WTC11 (cell line): ENCODE measurements around the gene CAMK2N2.

Experiments
- CBFB ChIP-seq: sonication (generic); formaldehyde crosslinking; IDR thresholded peaks from 2 replicates; pipeline ENCODE4 v1.8.1; 2022; ENCODE audit warnings: mild to moderate bottlenecking, low read depth, missing genetic modification reagents
- FOXP1 ChIP-seq: sonication (generic); formaldehyde crosslinking; IDR thresholded peaks from 2 replicates; pipeline ENCODE4 v1.8.0; 2022; ENCODE audit warnings: missing genetic modification reagents, mild to moderate bottlenecking, moderate library complexity, borderline replicate concordance
- NR2C2 ChIP-seq: sonication (generic); formaldehyde crosslinking; IDR thresholded peaks from 2 replicates; pipeline ENCODE4 v1.8.0; 2022; ENCODE audit warnings: mild to moderate bottlenecking, missing genetic modification reagents
- SMAD3 ChIP-seq: sonication (generic); formaldehyde crosslinking; IDR thresholded peaks from 2 replicates; pipeline ENCODE4 v1.8.0; 2022; ENCODE audit warnings: missing genetic modification reagents, mild to moderate bottlenecking, borderline replicate concordance
- TF ChIP-seq, protein P1 (sequence below): fragments of 200-600 bp; IDR thresholded peaks from 2 replicates; pipeline ENCODE4 v1.8.0; 2022; ENCODE audit warnings: antibody characterized with exemption
- TF ChIP-seq, protein P2 (sequence below): sonication (generic); formaldehyde crosslinking; IDR thresholded peaks from 2 replicates; pipeline ENCODE4 v1.8.1; 2023; ENCODE audit warnings: mild to moderate bottlenecking, missing genetic modification reagents, moderate library complexity
- TF ChIP-seq, protein P3 (sequence below): sonication (generic); formaldehyde crosslinking; IDR thresholded peaks from 2 replicates; pipeline ENCODE4 v1.8.0; 2022; ENCODE audit warnings: mild to moderate bottlenecking, missing genetic modification reagents
- TF ChIP-seq, protein P4 (sequence below): sonication (generic); formaldehyde crosslinking; IDR thresholded peaks from 2 replicates; pipeline ENCODE4 v1.8.1; 2023; ENCODE audit warnings: mild to moderate bottlenecking, moderate library complexity, missing genetic modification reagents
- TF ChIP-seq, protein P5 (sequence below): sonication (generic); formaldehyde crosslinking; IDR thresholded peaks from 2 replicates; pipeline ENCODE4 v1.8.1; 2023; ENCODE audit warnings: mild to moderate bottlenecking, missing genetic modification reagents, moderate library complexity
- TF ChIP-seq, protein P6 (sequence below): sonication (generic); formaldehyde crosslinking; IDR thresholded peaks from 2 replicates; pipeline ENCODE4 v1.8.1; 2022; ENCODE audit warnings: low read depth, missing genetic modification reagents, borderline replicate concordance

DNA sequence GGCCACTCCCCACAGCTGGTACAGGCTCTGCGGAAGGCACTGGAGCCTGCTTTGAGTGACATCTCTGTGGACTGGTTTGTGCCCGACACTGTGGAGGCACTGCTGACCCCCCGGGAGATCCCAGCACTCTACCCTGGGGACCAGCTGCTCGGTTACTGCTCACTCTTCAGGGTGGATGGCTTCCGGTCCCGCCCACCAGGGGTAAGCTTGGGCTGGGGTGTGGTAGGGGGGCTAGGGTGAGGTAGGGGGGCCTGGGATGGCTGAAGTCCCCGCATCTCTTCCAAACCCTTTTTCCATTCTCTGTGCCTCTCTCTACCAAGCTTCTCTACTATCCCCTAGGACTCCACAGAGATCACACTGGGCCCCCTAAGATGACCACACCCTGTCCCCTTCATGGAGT lies 24.1 kb downstream of the CAMK2N2 start:
- TF ChIP-seq, protein P1, sequence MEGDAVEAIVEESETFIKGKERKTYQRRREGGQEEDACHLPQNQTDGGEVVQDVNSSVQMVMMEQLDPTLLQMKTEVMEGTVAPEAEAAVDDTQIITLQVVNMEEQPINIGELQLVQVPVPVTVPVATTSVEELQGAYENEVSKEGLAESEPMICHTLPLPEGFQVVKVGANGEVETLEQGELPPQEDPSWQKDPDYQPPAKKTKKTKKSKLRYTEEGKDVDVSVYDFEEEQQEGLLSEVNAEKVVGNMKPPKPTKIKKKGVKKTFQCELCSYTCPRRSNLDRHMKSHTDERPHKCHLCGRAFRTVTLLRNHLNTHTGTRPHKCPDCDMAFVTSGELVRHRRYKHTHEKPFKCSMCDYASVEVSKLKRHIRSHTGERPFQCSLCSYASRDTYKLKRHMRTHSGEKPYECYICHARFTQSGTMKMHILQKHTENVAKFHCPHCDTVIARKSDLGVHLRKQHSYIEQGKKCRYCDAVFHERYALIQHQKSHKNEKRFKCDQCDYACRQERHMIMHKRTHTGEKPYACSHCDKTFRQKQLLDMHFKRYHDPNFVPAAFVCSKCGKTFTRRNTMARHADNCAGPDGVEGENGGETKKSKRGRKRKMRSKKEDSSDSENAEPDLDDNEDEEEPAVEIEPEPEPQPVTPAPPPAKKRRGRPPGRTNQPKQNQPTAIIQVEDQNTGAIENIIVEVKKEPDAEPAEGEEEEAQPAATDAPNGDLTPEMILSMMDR: no peak
- TF ChIP-seq, protein P2, sequence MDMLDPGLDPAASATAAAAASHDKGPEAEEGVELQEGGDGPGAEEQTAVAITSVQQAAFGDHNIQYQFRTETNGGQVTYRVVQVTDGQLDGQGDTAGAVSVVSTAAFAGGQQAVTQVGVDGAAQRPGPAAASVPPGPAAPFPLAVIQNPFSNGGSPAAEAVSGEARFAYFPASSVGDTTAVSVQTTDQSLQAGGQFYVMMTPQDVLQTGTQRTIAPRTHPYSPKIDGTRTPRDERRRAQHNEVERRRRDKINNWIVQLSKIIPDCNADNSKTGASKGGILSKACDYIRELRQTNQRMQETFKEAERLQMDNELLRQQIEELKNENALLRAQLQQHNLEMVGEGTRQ (CRISPR knock-in tag): no peak
- TF ChIP-seq, protein P3, sequence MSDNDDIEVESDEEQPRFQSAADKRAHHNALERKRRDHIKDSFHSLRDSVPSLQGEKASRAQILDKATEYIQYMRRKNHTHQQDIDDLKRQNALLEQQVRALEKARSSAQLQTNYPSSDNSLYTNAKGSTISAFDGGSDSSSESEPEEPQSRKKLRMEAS (CRISPR knock-in tag): no peak
- TF ChIP-seq, protein P4, sequence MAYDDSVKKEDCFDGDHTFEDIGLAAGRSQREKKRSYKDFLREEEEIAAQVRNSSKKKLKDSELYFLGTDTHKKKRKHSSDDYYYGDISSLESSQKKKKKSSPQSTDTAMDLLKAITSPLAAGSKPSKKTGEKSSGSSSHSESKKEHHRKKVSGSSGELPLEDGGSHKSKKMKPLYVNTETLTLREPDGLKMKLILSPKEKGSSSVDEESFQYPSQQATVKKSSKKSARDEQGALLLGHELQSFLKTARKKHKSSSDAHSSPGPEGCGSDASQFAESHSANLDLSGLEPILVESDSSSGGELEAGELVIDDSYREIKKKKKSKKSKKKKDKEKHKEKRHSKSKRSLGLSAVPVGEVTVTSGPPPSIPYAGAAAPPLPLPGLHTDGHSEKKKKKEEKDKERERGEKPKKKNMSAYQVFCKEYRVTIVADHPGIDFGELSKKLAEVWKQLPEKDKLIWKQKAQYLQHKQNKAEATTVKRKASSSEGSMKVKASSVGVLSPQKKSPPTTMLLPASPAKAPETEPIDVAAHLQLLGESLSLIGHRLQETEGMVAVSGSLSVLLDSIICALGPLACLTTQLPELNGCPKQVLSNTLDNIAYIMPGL: no peak
- TF ChIP-seq SMAD3 (CRISPR knock-in tag) (no peak), CBFB (CRISPR knock-in tag) (no peak), NR2C2 (no peak), FOXP1 (CRISPR knock-in tag) (no peak)
- TF ChIP-seq, protein P5, sequence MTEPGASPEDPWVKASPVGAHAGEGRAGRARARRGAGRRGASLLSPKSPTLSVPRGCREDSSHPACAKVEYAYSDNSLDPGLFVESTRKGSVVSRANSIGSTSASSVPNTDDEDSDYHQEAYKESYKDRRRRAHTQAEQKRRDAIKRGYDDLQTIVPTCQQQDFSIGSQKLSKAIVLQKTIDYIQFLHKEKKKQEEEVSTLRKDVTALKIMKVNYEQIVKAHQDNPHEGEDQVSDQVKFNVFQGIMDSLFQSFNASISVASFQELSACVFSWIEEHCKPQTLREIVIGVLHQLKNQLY: no peak
- TF ChIP-seq, protein P6, sequence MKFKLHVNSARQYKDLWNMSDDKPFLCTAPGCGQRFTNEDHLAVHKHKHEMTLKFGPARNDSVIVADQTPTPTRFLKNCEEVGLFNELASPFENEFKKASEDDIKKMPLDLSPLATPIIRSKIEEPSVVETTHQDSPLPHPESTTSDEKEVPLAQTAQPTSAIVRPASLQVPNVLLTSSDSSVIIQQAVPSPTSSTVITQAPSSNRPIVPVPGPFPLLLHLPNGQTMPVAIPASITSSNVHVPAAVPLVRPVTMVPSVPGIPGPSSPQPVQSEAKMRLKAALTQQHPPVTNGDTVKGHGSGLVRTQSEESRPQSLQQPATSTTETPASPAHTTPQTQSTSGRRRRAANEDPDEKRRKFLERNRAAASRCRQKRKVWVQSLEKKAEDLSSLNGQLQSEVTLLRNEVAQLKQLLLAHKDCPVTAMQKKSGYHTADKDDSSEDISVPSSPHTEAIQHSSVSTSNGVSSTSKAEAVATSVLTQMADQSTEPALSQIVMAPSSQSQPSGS (CRISPR knock-in tag): no peak
